ENCODE results near the gene PTAR1. TPM values are rescaled to one million over a fixed set of nuclear protein-coding genes. Genes with fewer than 3 reads are reported as not detected.

PTAR1 gene
- total RNA-seq, 4 donors from 2014 or later = 35.4 to 173 (median 69.0) TPM

DNA sequence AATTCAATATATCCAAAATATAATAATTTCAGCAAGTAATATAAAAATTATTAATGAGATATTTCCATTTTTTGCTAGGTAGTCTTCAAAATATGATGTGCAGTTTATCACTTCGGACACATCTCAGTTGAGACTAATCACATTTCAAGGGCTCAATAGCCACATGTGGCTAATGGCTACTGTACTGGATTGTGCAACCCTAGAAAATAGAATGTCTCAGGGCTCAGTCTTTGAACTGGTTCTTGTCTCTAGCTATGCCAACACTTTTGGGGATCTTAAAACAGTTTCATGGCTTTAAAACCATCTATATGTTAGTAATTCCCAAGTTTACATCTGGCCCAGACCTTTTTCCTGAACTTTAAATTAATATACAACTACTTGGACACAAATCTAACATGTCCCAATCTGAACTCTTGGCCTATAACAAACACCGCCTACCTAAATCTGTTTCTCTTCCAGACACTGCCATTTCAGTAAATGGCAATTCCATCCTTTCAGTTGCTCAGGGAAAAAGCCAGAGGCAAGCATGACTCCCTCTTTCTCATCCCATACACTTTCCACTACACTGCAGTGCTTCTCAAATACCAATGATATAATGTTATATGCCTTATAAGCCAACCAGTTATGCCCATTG lies 18.8 kb downstream of the PTAR1 start:
- Histone ChIP-seq H3K9me3 (no peaks in the 10 kb centered on the region), H3K27ac (no peak overlapping the region), H3K27me3 (no peaks in the 10 kb centered on the region), H3K36me3 (no peaks in the 10 kb centered on the region), H3K4me1 (no peaks in the 10 kb centered on the region), H3K4me3 (no peak overlapping the region)
- intact Hi-C loops (cut with DNase I; ENCODE audit: low total_unique reads) = no loop called here
- no peak for DNase-seq
- TF ChIP-seq, protein P1, sequence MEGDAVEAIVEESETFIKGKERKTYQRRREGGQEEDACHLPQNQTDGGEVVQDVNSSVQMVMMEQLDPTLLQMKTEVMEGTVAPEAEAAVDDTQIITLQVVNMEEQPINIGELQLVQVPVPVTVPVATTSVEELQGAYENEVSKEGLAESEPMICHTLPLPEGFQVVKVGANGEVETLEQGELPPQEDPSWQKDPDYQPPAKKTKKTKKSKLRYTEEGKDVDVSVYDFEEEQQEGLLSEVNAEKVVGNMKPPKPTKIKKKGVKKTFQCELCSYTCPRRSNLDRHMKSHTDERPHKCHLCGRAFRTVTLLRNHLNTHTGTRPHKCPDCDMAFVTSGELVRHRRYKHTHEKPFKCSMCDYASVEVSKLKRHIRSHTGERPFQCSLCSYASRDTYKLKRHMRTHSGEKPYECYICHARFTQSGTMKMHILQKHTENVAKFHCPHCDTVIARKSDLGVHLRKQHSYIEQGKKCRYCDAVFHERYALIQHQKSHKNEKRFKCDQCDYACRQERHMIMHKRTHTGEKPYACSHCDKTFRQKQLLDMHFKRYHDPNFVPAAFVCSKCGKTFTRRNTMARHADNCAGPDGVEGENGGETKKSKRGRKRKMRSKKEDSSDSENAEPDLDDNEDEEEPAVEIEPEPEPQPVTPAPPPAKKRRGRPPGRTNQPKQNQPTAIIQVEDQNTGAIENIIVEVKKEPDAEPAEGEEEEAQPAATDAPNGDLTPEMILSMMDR (IDR thresholded peaks at IDR 0.05) = no peak
- TF ChIP-seq POLR2A (IDR thresholded peaks at IDR 0.05) = no peak

GRCh38 chr9:69731348-69731747 lies 28.5 kb downstream of the PTAR1 start:
- no peak for DNase-seq
- Histone ChIP-seq H3K27me3 (no peaks in the 10 kb centered on the region), H3K27ac (no peak overlapping the region), H3K9me3 (no peaks in the 10 kb centered on the region), H3K4me1 (no peaks in the 10 kb centered on the region), H3K36me3 (no peaks in the 10 kb centered on the region), H3K4me3 (no peak overlapping the region)
- TF ChIP-seq, protein P1 (IDR thresholded peaks at IDR 0.05) = no peak
- TF ChIP-seq POLR2A (IDR thresholded peaks at IDR 0.05) = no peak
- intact Hi-C loops (cut with DNase I; ENCODE audit: low total_unique reads) = no loop called here

GRCh38 chr9:69719983-69720382 lies 39.8 kb downstream of the PTAR1 start:
- no peaks in the 10 kb centered on the region for H3K4me1 ChIP-seq
- DNase-seq = no peak
- H3K4me3 ChIP-seq = no peak overlapping the region
- H3K9me3 ChIP-seq = no peaks in the 10 kb centered on the region
- no peak overlapping the region for H3K27ac ChIP-seq
- H3K36me3 ChIP-seq = no peaks in the 10 kb centered on the region
- TF ChIP-seq POLR2A (IDR thresholded peaks at IDR 0.05) = no peak
- TF ChIP-seq, protein P1 (IDR thresholded peaks at IDR 0.05) = no peak
- intact Hi-C loops (cut with DNase I; ENCODE audit: low total_unique reads) = no loop called here
- no peaks in the 10 kb centered on the region for H3K27me3 ChIP-seq

DNA sequence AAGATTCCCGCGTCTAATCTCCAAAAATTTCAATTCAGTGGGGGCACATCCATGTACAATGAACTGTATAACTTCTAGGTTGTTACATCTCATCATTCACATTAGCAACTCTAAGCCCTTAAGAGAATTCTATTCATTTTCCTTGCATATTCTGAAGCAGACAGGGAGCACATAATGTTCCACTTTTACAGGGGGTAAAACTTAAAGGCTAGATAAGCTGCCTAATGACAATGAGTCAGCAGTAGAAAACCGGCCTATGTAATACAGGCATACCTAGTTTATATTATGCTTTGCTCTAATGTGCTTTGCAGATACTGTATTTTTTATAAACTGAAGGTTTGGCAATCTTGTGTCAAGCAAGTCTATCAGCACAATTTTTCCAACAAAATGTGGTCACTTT lies 40.4 kb downstream of the PTAR1 start:
- intact Hi-C loops (cut with DNase I; ENCODE audit: low total_unique reads) = no loop called here
- no peaks in the 10 kb centered on the region for H3K27me3 ChIP-seq
- H3K36me3 ChIP-seq = no peaks in the 10 kb centered on the region
- no peak overlapping the region for H3K4me3 ChIP-seq
- H3K4me1 ChIP-seq = no peaks in the 10 kb centered on the region
- H3K27ac ChIP-seq = no peak overlapping the region
- no peak for DNase-seq
- no peaks in the 10 kb centered on the region for H3K9me3 ChIP-seq
- no peak for TF ChIP-seq POLR2A (IDR thresholded peaks at IDR 0.05)
- TF ChIP-seq, protein P1 (IDR thresholded peaks at IDR 0.05) = no peak

DNA sequence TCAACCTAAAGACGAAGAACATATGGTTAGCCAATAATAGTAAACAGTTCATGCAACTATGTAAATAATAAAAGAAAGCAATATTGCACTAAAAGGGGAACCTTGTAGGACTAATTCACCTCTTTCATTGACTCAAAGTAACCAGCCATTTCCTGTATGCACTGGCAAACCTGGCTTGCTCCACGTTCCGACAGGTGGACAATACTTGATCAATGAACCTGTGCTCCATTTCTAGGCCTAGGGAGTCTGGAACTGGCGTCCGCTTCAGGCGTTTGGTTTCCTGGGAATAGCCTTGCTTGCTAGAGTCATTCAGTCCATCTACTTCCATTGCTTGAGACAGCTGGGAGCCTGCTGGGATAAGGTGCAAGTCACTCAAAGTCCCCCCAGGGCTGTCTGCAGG lies 41.6 kb downstream of the PTAR1 start:
- Histone ChIP-seq H3K36me3 (no peaks in the 10 kb centered on the region), H3K27me3 (no peaks in the 10 kb centered on the region), H3K9me3 (no peaks in the 10 kb centered on the region), H3K27ac (no peak overlapping the region), H3K4me3 (no peak overlapping the region), H3K4me1 (no peaks in the 10 kb centered on the region)
- TF ChIP-seq, protein P1 (IDR thresholded peaks at IDR 0.05) = no peak
- TF ChIP-seq POLR2A (IDR thresholded peaks at IDR 0.05) = no peak
- DNase-seq = no peak
- intact Hi-C loops (cut with DNase I; ENCODE audit: low total_unique reads) = no loop called here
